ENCODE measurements around the gene PTPRN2. TPM values are rescaled to one million over a fixed set of nuclear protein-coding genes. Genes with fewer than 3 reads are reported as not detected.

Gene PTPRN2
- total and polyA plus RNA-seq, 9 of the 15 experiments (the other 6 are each of a cell fraction or from before 2014, with no cell fraction given), result not detected

DNA sequence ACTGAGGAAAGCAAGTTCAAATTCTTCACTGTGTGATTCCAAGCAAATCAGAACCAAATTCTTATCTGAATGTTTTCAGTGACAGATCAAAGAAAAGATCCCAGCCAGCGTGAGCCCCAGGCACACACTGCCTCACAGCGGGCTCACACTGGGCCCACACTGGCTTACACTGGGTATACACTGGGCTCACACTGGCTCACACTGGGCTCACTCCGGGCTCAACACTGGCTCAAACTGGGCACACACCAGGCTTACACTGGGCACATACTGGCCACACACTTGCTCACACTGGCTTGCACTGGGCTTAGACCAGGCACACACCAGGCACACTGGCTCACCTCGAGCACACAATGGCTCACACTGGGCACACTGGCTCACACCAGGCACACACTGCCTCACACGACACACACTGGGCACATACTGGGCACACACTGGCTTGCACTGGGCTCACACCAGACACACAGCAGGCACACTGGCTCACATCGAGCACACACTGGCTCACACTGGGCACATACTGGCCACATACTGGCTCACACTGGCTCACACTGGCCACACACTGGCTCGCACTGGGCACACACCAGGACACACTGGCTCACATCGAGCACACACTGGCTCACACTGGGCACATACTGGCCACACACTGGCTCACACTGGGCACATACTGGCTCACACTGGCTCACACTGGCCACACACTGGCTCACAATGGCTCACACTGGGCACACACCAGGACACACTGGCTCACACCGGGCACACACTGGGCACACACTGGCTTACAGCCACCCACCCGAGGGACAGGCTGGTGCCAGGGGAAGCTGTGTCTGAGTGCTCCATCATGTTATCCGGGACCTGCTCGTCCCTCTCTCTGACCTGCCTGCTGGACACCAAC, 156.3 kb downstream of the PTPRN2 start:
- Histone ChIP-seq H3K4me1 (replicated peaks in 1 of 2; ENCODE audit: control insufficient read depth in 2 of 2, insufficient read depth in 2 of 2, low read length in 2 of 2) (peaks cover 0 to 6% of the 10 kb centered on the region in 2 experiments; a peak in 2 of 5 replicates), H3K79me2 (ENCODE audit: control insufficient read depth, insufficient read depth, low read length) (no peaks in the 10 kb centered on the region), H3K9me1 (ENCODE audit: control insufficient read depth, insufficient read depth, low read length) (no peaks in the 10 kb centered on the region), H3K9ac (ENCODE audit: insufficient read depth in 1 of 2, low read depth in 2 of 2, low read length in 2 of 2) (0 out of 4 replicates have a peak overlapping the region, but pooled peaks of 1 of the 2 experiments have one; percentile 21), H3K9me3 (replicated peaks; ENCODE audit: control insufficient read depth, insufficient read depth, low read depth, low read length) (no peaks in the 10 kb centered on the region), H3K4me2 (ENCODE audit: insufficient read depth, low read length) (no peak overlapping the region), H3K36me3 (ENCODE audit: control insufficient read depth, insufficient read depth, low read length) (no peaks in the 10 kb centered on the region), H4K20me1 (replicated peaks; ENCODE audit: control insufficient read depth, insufficient read depth, low read length) (0 out of 2 replicates have a peak, but pooled peaks cover 7% of the 10 kb centered on the region), H2AFZ (ENCODE audit: low read depth, low read length) (no peak overlapping the region), H3K4me3 (no peak overlapping the region), H3K27me3 (ENCODE audit: control insufficient read depth in 2 of 2, insufficient read depth in 2 of 2, low read length in 2 of 2) (peaks cover 20 to 50% of the 10 kb centered on the region in 2 experiments), H3K27ac (ENCODE audit: extremely low read depth, low read depth, low read length) (no peak overlapping the region)
- no peak for FAIRE-seq
- in situ Hi-C loops (cut with MboI), result no loop called here
- WGBS (ENCODE audit: insufficient coverage, low coverage, missing lambda C conversion rate), result 2% methylated on average over 12 of the region's 12 CpGs
- DNase-seq (ENCODE audit: extremely low read depth in 1 of 4, low spot score in 3 of 4), result no peak
- ChIA-PET CTCF (ENCODE audit: low intra/inter-chr PET ratio) (no interaction called here), POLR2A (no interaction called here)
- BruUV-seq (replicated peaks), result no TSS peak
- intact Hi-C loops (cut with micrococcal nuclease), result no loop called here
- ATAC-seq, result no peak
- TF ChIP-seq ELF4 (CRISPR knock-in tag; IDR thresholded peaks at IDR 0.05) (no peak), SNRNP70 (optimal IDR thresholded peaks at IDR 0.05; ENCODE audit: low read depth, low read length) (no peak), ZNF583 (CRISPR knock-in tag; IDR thresholded peaks at IDR 0.05) (no peak), ZNF3 (CRISPR knock-in tag; IDR thresholded peaks at IDR 0.05) (no peak), SREBF2 (CRISPR knock-in tag; IDR thresholded peaks at IDR 0.05) (no peak), ZNF316 (IDR thresholded peaks at IDR 0.05) (no peak), NR2C1 (IDR thresholded peaks at IDR 0.05) (no peak), NR2C1 (tag; IDR thresholded peaks at IDR 0.05) (no peak)
- TF ChIP-seq, protein P1, sequence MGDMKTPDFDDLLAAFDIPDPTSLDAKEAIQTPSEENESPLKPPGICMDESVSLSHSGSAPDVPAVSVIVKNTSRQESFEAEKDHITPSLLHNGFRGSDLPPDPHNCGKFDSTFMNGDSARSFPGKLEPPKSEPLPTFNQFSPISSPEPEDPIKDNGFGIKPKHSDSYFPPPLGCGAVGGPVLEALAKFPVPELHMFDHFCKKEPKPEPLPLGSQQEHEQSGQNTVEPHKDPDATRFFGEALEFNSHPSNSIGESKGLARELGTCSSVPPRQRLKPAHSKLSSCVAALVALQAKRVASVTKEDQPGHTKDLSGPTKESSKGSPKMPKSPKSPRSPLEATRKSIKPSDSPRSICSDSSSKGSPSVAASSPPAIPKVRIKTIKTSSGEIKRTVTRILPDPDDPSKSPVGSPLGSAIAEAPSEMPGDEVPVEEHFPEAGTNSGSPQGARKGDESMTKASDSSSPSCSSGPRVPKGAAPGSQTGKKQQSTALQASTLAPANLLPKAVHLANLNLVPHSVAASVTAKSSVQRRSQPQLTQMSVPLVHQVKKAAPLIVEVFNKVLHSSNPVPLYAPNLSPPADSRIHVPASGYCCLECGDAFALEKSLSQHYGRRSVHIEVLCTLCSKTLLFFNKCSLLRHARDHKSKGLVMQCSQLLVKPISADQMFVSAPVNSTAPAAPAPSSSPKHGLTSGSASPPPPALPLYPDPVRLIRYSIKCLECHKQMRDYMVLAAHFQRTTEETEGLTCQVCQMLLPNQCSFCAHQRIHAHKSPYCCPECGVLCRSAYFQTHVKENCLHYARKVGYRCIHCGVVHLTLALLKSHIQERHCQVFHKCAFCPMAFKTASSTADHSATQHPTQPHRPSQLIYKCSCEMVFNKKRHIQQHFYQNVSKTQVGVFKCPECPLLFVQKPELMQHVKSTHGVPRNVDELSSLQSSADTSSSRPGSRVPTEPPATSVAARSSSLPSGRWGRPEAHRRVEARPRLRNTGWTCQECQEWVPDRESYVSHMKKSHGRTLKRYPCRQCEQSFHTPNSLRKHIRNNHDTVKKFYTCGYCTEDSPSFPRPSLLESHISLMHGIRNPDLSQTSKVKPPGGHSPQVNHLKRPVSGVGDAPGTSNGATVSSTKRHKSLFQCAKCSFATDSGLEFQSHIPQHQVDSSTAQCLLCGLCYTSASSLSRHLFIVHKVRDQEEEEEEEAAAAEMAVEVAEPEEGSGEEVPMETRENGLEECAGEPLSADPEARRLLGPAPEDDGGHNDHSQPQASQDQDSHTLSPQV (IDR thresholded peaks at IDR 0.05), result no peak
- TF ChIP-seq, protein P2, sequence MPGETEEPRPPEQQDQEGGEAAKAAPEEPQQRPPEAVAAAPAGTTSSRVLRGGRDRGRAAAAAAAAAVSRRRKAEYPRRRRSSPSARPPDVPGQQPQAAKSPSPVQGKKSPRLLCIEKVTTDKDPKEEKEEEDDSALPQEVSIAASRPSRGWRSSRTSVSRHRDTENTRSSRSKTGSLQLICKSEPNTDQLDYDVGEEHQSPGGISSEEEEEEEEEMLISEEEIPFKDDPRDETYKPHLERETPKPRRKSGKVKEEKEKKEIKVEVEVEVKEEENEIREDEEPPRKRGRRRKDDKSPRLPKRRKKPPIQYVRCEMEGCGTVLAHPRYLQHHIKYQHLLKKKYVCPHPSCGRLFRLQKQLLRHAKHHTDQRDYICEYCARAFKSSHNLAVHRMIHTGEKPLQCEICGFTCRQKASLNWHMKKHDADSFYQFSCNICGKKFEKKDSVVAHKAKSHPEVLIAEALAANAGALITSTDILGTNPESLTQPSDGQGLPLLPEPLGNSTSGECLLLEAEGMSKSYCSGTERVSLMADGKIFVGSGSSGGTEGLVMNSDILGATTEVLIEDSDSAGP (CRISPR knock-in tag; IDR thresholded peaks at IDR 0.05), result no peak
- TF ChIP-seq, protein P3, sequence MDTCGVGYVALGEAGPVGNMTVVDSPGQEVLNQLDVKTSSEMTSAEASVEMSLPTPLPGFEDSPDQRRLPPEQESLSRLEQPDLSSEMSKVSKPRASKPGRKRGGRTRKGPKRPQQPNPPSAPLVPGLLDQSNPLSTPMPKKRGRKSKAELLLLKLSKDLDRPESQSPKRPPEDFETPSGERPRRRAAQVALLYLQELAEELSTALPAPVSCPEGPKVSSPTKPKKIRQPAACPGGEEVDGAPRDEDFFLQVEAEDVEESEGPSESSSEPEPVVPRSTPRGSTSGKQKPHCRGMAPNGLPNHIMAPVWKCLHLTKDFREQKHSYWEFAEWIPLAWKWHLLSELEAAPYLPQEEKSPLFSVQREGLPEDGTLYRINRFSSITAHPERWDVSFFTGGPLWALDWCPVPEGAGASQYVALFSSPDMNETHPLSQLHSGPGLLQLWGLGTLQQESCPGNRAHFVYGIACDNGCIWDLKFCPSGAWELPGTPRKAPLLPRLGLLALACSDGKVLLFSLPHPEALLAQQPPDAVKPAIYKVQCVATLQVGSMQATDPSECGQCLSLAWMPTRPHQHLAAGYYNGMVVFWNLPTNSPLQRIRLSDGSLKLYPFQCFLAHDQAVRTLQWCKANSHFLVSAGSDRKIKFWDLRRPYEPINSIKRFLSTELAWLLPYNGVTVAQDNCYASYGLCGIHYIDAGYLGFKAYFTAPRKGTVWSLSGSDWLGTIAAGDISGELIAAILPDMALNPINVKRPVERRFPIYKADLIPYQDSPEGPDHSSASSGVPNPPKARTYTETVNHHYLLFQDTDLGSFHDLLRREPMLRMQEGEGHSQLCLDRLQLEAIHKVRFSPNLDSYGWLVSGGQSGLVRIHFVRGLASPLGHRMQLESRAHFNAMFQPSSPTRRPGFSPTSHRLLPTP (IDR thresholded peaks at IDR 0.05; ENCODE audit: borderline replicate concordance, extremely low read depth, insufficient read length), result no peak
- TF ChIP-seq, protein P4, sequence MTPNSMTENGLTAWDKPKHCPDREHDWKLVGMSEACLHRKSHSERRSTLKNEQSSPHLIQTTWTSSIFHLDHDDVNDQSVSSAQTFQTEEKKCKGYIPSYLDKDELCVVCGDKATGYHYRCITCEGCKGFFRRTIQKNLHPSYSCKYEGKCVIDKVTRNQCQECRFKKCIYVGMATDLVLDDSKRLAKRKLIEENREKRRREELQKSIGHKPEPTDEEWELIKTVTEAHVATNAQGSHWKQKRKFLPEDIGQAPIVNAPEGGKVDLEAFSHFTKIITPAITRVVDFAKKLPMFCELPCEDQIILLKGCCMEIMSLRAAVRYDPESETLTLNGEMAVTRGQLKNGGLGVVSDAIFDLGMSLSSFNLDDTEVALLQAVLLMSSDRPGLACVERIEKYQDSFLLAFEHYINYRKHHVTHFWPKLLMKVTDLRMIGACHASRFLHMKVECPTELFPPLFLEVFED (CRISPR knock-in tag; conservative IDR thresholded peaks at IDR 0.05), result no peak
